ENCODE results near the gene EXOC3L4.
"Not testable (repeated sequence)": the region's sequence is repeated elsewhere in the genome, so short reads cannot be mapped to it uniquely, and the experiment has no call there.

Gene EXOC3L4

GRCh38 chr14:103110681-103111231 lies 16.2 kb downstream of the EXOC3L4 start:
- DNase-seq (ENCODE audit: low spot score) = no peak
- no peak for TF ChIP-seq CTCF (IDR thresholded peaks at IDR 0.05; ENCODE audit: extremely low read depth, missing control alignments)

GRCh38 chr14:103111232-103111868 lies 16.8 kb downstream of the EXOC3L4 start:
- no peak for TF ChIP-seq CTCF (IDR thresholded peaks at IDR 0.05; ENCODE audit: extremely low read depth, missing control alignments)
- DNase-seq (ENCODE audit: low spot score) = no peak

- no peak for TF ChIP-seq CTCF (IDR thresholded peaks at IDR 0.05; ENCODE audit: extremely low read depth, missing control alignments)
- no peak for DNase-seq (ENCODE audit: low spot score)
Observed at GRCh38 chr14:103112400-103113243, 18.1 kb downstream of the EXOC3L4 start.

- no peak for DNase-seq (ENCODE audit: low spot score)
- no peak for TF ChIP-seq CTCF (IDR thresholded peaks at IDR 0.05; ENCODE audit: extremely low read depth, missing control alignments)
Observed at GRCh38 chr14:103113303-103113702, 18.8 kb downstream of the EXOC3L4 start.

- TF ChIP-seq CTCF (IDR thresholded peaks at IDR 0.05; ENCODE audit: extremely low read depth, missing control alignments) = no peak
- no peak for DNase-seq (ENCODE audit: low spot score)
Observed at GRCh38 chr14:103113774-103114173, 19.2 kb downstream of the EXOC3L4 start.

GRCh38 chr14:103115086-103115679 lies 20.7 kb downstream of the EXOC3L4 start:
- DNase-seq (ENCODE audit: low spot score) = not testable (repeated sequence)

- TF ChIP-seq CTCF (IDR thresholded peaks at IDR 0.05; ENCODE audit: extremely low read depth, missing control alignments) = no peak
- no peak for DNase-seq (ENCODE audit: low spot score)
Observed at GRCh38 chr14:103115845-103116572, 21.5 kb downstream of the EXOC3L4 start.
